Fibroblast of peridontal ligament (primary cell): ENCODE measurements around the gene C19orf53.
"Not testable (repeated sequence)": the region's sequence is repeated elsewhere in the genome, so short reads cannot be mapped to it uniquely, and the experiment has no call there.

Experiments used
- DNase-seq: peaks from one replicate; pipeline ENCODE4 v3.0.0-alpha.2; 2010; ENCODE audit errors: extremely low read depth

The C19orf53 gene

GRCh38 chr19:13764101-13764807 is 10.0 kb upstream of the C19orf53 start, which contains the start of gene MRI1:
Gene MRI1, plus strand, starts transcription at chr19:13764522. Its CDS starts 67 bp downstream, at chr19:13764589.
- peak; percentile 53 for DNase-seq

DNA sequence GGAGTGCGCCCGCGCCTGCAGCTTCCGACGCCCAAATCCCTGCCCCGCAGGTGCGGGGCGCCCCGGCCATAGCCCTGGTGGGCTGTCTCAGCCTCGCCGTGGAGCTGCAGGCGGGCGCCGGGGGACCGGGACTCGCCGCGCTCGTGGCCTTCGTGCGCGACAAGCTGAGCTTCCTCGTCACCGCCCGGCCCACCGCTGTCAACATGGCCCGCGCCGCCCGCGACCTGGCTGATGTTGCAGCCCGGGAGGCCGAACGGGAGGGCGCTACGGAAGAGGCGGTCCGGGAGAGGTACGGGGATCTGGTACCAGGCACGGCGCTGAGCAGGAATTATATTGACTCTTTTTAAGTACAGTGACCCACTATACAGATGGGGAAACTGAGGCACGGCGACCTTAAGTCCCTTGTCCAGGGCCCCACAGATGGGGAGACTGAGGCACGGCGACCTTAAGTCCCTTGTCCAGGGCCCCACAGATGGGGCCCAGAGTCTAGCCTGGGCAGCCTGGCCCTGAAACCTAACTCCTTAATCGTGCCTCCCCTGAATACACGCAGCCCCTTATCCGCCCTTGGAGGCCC is 9.3 kb upstream of the C19orf53 start:
- no peak for DNase-seq

DNA sequence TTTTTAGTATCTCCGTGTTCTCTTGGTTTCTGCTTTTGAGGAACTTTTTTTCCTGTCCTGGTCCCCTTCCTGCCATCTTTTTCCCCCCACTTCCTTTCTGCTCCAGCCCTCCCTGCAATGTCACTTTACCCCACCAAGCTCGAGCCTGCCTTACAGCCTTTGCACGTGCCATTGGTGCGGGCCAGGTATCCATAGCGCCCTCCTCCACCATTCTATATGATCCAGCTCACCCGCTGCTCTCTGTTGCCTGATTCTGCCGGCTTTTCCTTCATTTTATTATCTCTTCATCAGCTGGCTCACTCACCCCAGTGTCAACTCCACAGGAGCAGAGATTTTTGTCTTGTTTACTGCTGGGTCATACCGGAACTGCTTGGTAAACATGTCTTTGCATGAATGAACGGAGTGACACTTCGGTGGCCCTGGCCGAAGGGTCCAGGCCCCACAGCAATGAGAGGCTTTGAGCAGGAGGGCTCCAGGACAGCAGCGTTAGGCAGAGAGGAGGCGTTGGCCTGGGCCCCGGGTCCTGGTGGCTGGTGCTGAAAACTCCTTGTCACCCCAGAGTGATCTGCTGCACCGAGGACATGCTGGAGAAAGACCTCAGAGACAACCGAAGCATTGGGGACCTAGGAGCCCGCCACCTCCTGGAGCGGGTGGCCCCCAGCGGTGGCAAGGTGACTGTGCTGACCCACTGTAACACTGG is 8.7 kb upstream of the C19orf53 start:
- no peak for DNase-seq

GRCh38 chr19:13766095-13766481 is 8.2 kb upstream of the C19orf53 start:
- DNase-seq, result no peak

DNA sequence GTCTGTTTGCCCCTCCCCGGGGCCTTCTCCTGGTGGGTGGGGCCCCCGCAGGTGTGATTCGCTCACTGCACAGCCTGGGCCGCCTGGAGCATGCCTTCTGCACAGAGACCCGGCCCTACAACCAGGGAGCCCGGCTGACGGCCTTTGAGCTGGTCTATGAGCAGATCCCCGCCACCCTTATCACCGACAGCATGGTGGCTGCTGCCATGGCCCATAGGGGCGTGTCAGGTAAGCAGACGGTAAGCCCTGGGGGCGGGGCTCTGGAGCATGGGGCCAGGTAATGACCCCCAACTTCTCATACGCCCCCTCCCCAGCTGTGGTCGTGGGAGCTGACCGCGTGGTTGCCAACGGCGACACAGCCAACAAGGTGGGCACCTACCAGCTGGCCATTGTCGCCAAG is 5.7 kb upstream of the C19orf53 start:
- DNase-seq, result no peak

DNA sequence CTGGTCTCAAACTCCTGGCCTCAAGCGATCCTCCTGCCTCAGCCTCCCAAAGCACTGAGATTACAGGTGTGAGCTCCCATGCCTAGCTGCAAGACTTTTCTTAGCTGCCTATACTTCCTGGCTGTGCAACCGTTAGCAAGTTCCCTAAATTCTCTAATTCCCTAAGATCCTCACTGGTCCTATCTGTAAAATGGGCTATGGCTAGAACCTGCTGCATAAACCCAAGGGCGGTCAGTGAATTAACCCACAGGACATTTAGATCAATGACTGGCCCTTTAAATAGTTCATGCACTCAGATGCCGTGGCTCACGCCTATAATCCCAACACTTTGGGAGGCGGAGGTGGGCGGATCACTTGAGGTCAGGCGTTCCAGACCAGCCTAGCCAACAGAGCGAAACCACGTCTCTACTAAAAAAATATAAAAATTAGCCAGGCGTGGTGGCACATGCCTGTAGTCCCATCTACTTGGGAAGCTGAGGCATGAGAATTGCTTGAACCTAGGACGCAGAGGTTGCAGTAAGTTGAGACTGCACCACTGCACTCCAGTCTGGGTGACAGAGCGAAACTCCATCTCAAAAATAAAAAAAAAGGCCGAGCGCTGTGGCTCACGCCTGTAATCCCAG is 4.1 kb upstream of the C19orf53 start:
- no peak for DNase-seq

DNA sequence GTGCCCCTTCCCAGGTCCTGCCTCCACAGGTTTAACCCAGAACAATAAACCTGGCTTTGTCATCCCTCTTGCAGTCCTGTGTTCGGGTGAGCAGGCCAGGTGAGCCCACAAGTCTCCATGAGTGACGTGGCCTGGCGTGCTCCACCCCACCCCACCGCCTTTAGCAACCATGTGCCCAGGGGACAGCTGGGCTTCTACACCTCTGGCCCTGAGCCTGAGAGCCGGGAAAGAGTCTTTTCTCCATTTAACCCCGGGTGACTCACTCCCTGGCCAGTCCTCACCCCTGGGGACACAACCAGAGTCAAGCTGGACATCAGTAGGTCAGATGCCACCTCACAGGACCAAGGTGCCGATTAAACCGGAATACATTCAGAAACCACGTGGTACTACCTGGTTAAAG is 4.1 kb downstream of the C19orf53 start:
- no peak for DNase-seq

DNA sequence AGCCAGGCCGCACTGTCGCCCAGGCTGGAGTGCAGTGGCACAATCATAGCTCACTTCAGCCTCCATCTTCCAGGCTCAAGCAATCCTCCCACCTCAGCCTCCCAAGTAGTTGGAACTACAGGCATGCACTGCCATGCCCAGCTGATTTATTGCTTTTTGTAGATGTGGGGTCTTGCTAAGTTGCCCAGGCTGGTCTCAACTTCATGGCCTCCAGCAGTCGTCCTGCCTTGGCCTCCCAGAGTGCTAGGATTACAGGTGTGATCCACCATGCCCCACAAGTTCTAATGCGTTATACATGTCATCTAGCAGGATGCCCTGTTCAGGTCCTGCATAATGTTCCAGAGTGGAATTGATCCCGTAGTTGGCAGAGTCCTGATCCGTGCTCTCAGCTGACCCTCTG is 4.6 kb downstream of the C19orf53 start:
- no peak for DNase-seq

DNA sequence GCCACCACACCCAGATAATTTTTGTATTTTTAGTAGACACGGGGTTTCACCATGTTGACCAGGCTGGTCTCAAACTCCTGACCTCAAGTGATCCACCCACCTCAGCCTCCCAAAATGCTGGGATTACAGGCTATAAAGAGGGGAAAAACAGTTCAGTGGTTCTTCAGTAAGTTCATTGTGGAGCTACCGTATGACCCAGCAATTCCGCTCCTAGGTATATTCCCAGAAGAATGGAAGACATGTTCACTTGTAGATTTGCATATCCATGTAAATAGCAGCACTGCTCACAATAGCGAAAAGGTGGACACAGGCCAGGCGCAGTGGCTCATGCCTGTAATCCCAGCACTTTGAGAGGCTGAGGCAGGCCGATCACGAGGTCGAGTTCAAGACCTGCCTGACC is 5.5 kb downstream of the C19orf53 start:
- not testable (repeated sequence) for DNase-seq

GRCh38 chr19:13781547-13781946 is 7.3 kb downstream of the C19orf53 start:
- peak; percentile 92 for DNase-seq

GRCh38 chr19:13782537-13782936 is 8.3 kb downstream of the C19orf53 start:
- no peak for DNase-seq

- DNase-seq, result no peak
These were observed 9.6 kb downstream of the C19orf53 start for GRCh38 chr19:13783565-13784500.

GRCh38 chr19:13784731-13785452 is 10.6 kb downstream of the C19orf53 start:
- DNase-seq, result peak; percentile 69

GRCh38 chr19:13788991-13789390 is 14.7 kb downstream of the C19orf53 start:
- DNase-seq, result peak; percentile 88

GRCh38 chr19:13790354-13790753 is 16.1 kb downstream of the C19orf53 start:
- no peak for DNase-seq

GRCh38 chr19:13793317-13793716 is 19.1 kb downstream of the C19orf53 start:
- DNase-seq, result not testable (repeated sequence)

GRCh38 chr19:13794398-13794756 is 20.1 kb downstream of the C19orf53 start:
- peak; percentile 86 for DNase-seq

DNA sequence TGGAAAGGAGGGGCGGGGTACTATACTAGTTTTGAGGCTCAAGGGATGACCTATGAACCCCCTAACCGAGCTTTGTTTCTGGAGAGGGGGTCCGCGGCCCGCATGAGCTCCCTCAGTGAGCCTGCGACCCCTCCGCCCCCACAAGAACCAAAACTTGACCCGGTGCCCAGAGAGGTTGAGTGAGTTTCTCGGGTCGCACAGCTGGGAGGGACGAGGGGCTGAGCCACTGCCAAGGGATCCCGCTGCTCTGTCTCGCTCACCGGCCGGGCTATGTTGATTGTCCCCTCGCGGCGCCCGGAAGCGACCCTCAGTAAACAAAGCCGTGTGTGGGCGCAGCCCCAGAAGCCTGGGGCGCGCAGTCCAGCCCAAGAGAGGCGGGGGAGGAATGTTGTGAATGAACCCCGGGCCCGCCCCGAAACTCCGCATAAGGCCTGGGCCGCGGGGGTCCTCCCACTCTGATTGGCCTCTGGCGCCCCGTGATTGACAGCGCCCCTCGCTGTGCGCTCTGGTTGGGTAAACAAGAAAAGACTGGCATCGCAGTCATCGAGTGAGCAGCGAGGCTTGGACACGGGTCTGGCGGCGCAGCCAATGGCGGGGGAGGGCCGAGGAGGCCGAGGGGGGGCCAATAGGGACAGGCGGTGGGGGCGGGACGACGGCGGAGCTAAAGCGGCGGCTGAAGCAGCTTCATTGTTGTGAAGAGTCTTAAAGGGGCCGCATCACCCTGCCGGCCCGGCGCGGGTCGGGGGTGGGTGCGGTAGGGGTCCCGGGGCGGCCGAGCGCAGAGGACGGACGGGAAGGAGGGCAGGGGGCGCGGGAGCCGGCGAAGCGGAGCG is 20.7 kb downstream of the C19orf53 start, which contains the start of gene ZSWIM4:
Gene ZSWIM4 (plus strand): TSS at position 687 of the 833 bp plus-strand sequence. CDS start 206 bp downstream, outside the sequence.
- peak; percentile 98 for DNase-seq

GRCh38 chr19:13795595-13796300 is 21.5 kb downstream of the C19orf53 start:
- DNase-seq, result no peak
